ENCODE measurements around the gene CFAP61.
"Not testable (repeated sequence)": the region's sequence is repeated elsewhere in the genome, so short reads cannot be mapped to it uniquely, and the experiment has no call there.

The CFAP61 gene

DNA sequence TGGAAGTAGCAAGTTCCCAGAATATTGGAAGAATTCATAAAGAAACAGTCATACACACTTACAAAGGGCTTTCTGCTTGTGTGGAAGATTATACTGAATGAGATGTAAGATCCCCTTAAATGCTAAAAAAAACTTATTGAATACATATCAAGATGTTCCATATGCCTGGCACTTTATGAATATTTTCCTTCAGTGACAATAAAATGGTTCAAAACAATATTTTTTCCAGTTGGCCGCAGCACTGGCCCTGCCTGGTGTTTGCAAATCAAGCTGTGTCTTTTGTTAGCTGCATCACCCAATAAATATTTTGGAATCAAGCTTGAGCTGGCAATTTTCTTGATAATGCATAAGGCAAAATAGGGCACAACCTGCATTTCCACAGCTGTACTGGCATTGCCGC, 51.2 kb downstream of the CFAP61 start:
- TF ChIP-seq, protein P1, sequence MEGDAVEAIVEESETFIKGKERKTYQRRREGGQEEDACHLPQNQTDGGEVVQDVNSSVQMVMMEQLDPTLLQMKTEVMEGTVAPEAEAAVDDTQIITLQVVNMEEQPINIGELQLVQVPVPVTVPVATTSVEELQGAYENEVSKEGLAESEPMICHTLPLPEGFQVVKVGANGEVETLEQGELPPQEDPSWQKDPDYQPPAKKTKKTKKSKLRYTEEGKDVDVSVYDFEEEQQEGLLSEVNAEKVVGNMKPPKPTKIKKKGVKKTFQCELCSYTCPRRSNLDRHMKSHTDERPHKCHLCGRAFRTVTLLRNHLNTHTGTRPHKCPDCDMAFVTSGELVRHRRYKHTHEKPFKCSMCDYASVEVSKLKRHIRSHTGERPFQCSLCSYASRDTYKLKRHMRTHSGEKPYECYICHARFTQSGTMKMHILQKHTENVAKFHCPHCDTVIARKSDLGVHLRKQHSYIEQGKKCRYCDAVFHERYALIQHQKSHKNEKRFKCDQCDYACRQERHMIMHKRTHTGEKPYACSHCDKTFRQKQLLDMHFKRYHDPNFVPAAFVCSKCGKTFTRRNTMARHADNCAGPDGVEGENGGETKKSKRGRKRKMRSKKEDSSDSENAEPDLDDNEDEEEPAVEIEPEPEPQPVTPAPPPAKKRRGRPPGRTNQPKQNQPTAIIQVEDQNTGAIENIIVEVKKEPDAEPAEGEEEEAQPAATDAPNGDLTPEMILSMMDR (IDR thresholded peaks at IDR 0.05; ENCODE audit: low read depth, low read length), result no peak
- no peak overlapping the region for H3K4me3 ChIP-seq (ENCODE audit: low read depth, low read length)

DNA sequence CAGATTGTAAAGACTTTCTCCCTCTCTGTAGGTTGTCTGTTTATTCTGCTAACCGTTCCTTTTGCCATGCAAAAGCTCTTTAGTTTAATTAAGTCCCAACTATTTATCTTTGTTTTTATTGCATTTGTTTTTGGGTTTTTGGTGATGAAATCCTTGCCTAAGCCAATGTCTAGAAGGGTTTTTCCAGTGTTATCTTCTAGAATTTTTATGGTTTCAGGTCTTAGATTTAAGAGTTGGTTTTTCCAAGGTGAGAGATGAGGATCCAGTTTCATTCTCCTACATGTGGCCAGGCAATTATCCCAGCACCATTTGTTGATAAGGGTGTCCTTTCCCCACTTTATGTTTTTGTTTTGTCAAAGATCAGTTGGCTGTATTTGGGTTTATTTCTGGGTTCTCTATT, 70.9 kb downstream of the CFAP61 start:
- not testable (repeated sequence) for H3K4me3 ChIP-seq (ENCODE audit: low read depth, low read length)

DNA sequence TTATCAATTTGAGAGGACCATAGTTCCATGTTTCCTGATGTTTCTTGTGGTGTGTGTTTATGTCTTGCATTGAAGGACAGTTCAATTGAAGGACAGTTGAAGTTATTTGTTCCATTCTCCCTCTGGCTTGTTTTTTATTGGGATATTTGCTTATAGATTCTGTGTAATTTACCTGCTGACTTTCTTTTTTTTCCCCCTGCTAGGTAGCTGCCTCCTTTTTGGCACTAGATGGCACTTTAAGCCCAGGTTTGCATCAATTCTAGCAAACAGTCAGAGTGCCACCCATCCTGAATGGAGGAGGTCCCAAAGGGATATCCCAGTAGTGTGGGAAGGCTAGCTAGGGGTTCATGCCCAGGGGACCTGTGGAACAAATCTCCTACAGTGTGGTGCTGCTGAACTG, 78.1 kb downstream of the CFAP61 start:
- TF ChIP-seq, protein P1 (IDR thresholded peaks at IDR 0.05; ENCODE audit: low read depth, low read length), result no peak
- H3K4me3 ChIP-seq (ENCODE audit: low read depth, low read length), result no peak overlapping the region

DNA sequence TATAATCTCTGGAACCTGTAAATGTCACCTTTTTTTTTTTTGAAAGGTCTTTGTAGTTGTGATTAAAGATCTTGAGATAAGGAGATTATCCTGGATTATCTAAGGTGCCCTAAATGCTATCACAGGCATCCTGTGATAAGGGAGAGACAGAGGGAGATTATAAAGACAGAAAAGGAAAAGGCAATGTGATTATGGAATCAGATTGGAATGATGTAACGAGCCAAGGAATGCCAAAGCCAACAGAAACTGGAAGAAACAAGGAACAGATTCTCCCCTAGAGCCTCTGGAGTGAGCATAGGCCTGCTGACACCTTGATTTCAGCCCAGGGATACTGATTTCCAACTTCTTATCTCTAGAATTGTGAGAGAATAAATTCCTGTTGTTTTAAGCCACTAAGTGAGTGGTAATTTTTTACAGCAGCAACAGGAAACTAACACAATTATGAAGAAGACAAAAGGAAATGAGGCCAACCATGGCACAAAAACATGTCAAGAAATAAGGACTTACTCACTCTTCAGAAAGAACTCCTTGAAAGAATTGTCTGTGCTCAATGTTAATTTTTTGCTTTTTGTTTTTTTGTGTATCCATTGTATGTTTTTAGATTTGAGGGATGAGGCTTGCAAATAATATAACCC, 82.7 kb downstream of the CFAP61 start:
- TF ChIP-seq, protein P1 (IDR thresholded peaks at IDR 0.05; ENCODE audit: low read depth, low read length), result no peak

DNA sequence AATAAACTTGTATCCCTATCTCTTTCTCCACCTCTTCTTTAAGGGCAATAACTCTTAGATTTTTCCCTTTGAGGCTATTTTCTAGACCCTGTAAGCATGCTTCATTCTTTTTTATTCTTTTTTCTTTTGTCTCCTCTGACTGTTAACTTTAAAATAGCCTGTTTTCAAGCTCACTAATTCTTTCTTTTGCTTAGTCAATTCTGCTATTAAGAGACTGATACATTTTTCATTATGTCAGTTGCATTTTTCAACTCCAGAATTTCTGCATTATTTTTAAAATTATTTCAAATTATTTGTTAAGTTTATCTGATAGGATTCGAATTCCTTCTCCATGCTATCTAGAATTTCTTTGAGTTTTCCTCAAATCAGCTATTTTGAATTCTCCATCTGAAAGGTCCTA, 84.0 kb downstream of the CFAP61 start:
- no peak overlapping the region for H3K4me3 ChIP-seq (ENCODE audit: low read depth, low read length)
- TF ChIP-seq, protein P1 (IDR thresholded peaks at IDR 0.05; ENCODE audit: low read depth, low read length), result no peak

More for the DNA sequence above, 82.7 kb downstream of the CFAP61 start:
- H3K4me3 ChIP-seq (ENCODE audit: low read depth, low read length), result no peak overlapping the region

DNA sequence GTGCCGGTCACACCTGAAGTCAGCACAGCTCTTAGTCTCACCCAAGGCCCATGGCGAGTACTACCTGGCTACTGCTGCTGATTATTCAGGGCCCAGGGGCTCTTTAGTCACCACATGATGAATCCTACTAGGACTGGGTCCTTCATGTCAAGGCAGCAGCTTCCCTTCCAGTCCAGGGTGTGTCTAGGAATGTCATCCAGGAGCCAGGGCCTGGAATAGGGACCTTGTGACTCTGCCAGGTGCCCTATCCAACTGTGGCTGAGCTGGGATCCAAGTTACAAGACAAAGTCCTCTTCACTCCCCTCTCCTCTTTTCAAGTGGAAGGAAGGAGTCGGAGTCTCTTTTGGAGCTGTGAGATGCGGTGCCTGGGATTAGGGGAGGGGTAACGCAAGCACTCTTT, 85.5 kb downstream of the CFAP61 start:
- TF ChIP-seq, protein P1 (IDR thresholded peaks at IDR 0.05; ENCODE audit: low read depth, low read length), result no peak
- no peak overlapping the region for H3K4me3 ChIP-seq (ENCODE audit: low read depth, low read length)

DNA sequence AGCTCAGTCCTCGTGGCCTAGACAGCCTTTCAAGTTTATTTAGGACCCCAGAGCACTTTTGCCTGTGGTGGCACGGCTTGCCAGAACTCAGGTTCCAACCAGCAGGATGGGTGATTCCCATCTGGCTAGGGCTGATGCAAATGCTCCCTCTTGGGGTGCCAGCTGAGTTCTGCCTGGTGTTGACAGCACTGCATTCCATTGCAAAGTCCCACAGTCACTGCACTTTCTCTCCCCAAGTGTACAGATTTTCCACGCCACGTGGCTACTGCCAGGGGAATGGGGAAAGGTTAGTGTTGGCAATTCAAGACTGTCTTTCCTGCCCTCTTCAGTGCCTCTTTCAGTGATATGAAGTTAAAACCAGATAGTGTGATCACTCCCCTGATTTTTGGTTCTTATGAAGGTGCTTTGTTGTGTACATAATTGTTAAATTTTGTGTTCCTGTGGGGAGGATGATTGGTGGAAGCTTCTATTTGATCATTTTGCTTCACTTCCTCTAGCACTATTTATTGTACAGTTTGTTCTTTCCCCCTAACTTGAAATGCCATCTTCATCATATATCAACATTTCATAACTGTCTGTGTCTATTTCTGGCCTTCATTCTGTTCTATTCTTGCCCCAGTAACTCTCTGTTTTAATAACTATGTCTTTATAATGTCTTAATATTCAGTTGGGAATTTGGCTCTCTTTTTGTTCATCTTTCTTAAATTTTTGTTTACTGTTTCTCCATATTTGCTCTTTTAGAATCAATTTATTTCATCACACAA, 86.2 kb downstream of the CFAP61 start:
- no peak overlapping the region for H3K4me3 ChIP-seq (ENCODE audit: low read depth, low read length)
- TF ChIP-seq, protein P1 (IDR thresholded peaks at IDR 0.05; ENCODE audit: low read depth, low read length), result no peak

Data from WI38 (cell line).